Activated gamma-delta T cell (primary cell): Measurements from ENCODE around the gene CRLF2.
A peak's percentile ranks its signal among the peaks of the same experiment; 100 is the strongest.
"Not testable (repeated sequence)": the region's sequence is repeated elsewhere in the genome, so short reads cannot be mapped to it uniquely, and the experiment has no call there.

Experiments
- DNase-seq: peaks from one replicate; lab custom pipeline; 2025; lab: John Stamatoyannopoulos, UW
- total RNA-seq, 2 donors: gene quantifications; one replicate each; lab custom pipeline; 2026; lab: John Stamatoyannopoulos, UW

CRLF2 gene, protein sequence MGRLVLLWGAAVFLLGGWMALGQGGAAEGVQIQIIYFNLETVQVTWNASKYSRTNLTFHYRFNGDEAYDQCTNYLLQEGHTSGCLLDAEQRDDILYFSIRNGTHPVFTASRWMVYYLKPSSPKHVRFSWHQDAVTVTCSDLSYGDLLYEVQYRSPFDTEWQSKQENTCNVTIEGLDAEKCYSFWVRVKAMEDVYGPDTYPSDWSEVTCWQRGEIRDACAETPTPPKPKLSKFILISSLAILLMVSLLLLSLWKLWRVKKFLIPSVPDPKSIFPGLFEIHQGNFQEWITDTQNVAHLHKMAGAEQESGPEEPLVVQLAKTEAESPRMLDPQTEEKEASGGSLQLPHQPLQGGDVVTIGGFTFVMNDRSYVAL
- total RNA-seq, result 13.2 to 72.9 reads per million in 2 donors

DNA sequence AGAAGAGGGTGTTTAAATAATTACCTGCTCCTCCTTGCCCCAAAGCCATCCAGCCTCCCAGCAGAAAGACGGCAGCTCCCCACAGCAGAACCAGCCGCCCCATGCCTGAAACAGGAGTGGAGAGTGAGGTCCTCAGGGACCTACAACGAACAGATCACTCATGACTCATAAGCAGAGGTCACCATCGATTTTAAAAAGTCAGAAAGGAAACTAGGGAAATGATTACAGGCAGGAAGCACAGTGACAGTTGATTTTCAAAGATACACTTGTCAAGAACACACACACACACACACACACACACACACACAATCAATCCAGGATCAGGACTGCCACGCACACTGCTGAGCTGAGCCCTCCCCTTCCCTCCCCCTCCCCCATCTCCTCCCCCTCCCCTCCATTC is at the start of gene CRLF2:
CRLF2 (minus strand) TSS at position 118 of the 400 bp plus-strand sequence; CDS start at position 103, 15 bp downstream.
- no peak for DNase-seq

GRCh38 chrX:1261771-1262170 is 49.3 kb upstream of the CRLF2 start:
- not testable (repeated sequence) for DNase-seq

- no peak for DNase-seq
Observed at GRCh38 chrX:1261285-1261684, 48.8 kb upstream of the CRLF2 start.

DNA sequence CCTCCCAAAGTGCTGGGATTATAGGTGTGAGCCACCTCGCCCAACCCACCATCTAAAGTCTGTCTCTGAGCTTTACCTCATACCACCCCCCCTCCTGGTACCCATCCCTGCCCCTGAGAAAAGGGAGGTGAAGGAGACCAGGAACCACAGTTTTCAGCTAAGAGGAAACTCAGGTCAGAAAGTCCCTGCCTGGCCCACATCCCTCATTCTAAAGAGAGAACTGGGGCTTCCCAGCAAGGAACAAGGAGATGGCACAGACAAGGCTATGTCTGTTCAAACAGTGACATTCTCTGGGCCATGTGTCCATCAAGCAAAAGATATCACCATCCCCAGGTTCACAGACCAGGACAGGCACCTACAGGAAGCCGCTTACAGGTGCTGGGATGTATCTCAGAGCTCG is 40.4 kb upstream of the CRLF2 start:
- DNase-seq, result no peak

DNA sequence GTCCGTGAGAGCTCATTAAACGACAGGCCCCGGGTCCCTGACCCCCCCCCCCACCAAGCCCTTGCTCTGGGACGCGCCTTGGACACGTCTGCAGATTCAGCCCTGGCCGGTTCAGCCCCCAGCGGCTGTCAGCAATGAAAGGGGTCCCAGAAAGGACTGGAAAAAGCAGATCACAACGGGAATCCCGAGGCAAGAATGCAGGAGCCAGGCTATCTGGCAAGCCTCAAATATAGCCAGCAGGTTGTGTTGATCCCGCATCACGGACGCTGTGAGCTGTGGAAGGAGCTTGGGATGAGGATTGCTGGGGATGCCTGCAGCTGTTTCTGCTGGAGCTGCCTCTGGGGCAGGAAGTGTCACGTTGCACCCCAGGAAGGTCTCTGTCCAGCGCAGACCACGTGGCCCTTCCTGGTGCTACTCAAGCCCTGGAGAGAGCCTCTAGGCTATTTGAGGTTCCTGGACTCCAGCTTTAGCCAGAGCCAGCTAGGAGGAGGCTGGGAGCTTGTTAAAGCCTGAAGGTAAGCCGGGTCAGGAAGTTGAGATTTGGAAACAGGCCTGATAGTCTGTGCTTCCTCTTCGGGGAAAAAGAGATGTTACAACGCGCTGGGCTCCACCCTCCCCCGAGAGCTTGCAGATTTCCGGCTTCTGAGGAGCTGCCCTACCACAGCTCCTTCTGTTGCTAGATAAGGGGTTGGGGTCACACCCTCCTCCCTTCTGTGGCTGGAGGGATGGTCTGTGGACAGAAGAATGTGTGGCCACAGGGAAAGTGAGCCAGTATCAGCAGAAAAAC is 36.8 kb upstream of the CRLF2 start:
- DNase-seq, result no peak

DNA sequence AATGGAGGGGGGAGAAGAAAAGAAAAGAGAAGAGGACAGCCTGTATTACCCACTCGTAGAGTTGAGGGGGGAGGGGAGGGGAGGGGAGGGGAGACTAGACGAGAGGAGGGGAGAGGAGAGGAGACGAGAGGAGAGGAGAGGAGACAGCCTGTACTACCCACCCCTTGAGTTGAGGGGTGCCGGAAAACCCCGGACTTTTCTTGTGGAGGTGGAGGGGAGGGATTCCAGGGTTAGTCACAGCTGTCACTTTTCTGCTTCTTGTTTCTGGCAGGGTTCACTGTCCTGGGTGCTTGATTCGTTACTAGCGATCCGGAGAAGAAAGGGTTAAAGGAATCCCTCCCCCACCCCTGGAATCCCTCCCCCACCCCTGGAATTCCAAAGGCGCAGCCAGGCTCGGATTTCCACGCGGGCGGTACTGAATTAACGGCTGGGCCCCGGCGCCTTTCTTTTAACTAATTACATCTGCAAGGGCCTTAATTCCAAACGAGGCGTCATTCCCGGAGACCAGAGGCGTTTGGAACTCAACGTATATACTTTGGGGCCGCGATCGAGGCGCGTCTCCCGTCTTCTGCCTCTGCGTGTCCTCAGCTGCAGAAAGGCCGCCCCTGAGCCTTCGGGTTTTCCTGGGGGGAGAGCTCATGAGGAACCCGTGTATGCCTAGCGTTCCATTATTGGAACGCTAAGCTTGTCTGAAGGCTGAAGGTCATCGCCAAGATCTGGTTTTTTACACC is 36.0 kb upstream of the CRLF2 start:
- DNase-seq, result no peak

DNA sequence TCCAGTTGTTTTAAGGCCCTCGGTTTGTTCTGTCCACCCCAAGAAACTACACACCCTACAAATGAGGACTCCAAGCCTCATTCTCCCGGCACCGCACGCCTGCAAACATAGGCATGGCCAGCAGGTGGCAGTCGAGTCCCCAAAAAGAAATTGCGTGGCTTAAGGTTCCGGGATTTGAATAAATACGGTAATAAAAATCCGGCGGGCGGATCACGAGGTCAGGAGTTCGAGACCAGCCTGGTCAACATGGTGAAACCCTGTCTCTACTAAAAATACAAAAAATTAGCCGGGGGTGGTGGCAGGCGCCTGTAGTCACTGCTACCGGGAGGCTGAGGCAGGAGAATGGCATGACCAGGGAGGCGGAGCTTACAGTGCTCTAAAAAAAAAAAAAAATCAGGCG is 34.4 kb upstream of the CRLF2 start:
- DNase-seq, result peak; percentile 30

DNA sequence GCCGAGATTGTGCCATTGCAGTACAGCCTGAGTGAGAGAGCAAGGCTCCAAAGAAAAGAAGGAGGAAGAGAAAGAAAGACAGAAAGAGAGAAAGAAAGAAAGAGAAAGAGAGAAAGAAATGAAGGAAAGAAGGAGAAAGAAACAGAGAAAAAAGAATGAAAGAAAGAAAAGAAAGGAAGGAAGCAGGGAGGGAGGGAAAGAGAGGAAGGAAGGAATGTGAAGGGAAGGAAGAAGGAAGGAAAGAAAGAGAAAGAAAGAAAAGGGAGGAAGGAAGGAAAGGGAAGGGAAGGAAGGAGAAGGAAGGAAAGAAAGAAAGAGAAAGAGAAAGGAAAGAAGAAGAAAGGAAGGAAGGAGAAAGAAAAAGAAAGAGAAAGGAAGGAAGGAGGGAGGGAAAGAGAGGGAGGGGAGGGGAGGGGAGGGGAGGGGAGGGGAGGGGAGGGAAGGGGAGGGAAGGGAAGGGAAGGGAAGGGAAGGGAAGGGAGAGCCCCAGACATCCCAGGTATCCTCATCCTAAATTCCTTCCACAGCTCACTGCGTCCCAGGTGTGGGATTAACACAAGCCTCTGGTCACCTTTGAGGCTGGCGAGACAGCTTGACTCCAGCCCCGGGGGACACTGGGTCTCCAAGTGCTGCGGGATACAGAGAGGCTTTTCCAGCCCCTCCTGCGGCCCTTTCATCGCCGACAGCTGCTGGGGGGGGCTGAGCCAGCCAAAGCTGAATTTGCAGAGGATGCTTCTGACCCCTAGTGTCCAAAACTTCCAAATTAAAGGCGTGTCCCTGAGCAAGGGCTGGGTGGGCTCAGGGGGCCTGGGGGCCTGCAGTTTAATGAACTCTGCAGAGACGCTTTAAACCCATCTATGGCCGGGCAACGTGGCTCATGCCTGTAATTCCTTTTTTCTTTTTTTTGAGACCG is 32.0 kb upstream of the CRLF2 start:
- no peak for DNase-seq

GRCh38 chrX:1242891-1243402 is 30.5 kb upstream of the CRLF2 start:
- no peak for DNase-seq

GRCh38 chrX:1240551-1240950 is 28.1 kb upstream of the CRLF2 start:
- DNase-seq, result not testable (repeated sequence)

DNA sequence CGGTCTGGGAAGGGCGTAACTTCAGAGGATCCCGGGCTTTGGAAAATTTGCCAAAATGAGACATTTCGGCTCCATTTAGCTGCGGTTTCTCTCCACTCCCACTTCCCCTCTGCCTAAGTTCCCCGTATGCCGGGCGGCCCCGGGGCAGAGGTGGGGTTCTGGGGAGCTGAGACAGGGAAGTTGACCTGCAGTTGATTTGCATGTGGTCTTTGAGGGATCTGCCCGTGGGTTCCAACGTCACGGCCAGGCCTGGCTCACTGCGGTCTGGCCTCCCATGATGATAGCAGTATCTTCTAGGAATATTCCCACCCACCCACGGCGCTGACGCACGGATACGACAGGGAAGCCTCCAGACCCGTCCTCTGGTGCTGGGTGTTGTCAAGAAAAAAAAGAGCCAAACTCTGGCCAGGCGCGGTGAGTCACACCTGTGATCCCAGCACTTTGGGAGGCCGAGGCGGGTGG is 27.3 kb upstream of the CRLF2 start:
- no peak for DNase-seq

- no peak for DNase-seq
Observed at GRCh38 chrX:1231850-1232465, 19.5 kb upstream of the CRLF2 start.

- not testable (repeated sequence) for DNase-seq
Observed at GRCh38 chrX:1228101-1228500, 15.7 kb upstream of the CRLF2 start.

DNA sequence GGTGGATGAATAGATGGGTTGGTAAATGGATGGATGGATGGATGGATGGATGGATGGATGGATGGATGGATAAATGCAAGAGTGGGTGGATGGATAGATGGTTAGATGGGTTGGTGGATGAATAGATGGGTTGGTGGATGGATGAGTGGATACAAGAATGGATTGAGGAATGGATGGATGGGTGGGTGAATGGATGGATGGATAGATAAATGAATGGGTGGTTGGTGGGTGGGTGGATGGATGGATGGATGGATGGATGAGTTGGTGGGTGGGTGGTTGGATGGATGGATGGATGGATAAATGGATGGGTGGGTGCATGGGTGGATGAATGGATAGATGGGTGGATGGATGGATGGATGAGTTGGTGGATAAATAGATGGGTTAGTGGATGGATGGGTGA is 13.8 kb upstream of the CRLF2 start:
- DNase-seq, result no peak

GRCh38 chrX:1224954-1225353 is 12.5 kb upstream of the CRLF2 start:
- no peak for DNase-seq

DNA sequence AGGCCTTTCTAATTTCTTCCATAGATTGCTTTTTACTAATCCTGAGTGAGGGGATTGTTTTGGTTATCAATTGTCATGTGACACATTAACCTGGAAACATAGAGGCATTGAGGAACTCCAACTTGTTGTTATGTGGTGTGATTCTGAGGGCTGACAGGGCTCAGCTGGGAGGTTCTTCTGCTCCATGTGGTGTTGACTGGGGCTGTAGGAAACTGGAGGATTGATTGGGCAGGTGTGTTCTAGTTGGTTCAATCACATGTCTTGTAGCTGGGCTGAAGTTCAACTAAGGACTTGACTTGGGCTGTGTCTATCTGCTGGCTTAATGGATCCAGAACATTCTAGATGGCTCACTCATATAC is 10.8 kb upstream of the CRLF2 start:
- DNase-seq, result no peak

DNA sequence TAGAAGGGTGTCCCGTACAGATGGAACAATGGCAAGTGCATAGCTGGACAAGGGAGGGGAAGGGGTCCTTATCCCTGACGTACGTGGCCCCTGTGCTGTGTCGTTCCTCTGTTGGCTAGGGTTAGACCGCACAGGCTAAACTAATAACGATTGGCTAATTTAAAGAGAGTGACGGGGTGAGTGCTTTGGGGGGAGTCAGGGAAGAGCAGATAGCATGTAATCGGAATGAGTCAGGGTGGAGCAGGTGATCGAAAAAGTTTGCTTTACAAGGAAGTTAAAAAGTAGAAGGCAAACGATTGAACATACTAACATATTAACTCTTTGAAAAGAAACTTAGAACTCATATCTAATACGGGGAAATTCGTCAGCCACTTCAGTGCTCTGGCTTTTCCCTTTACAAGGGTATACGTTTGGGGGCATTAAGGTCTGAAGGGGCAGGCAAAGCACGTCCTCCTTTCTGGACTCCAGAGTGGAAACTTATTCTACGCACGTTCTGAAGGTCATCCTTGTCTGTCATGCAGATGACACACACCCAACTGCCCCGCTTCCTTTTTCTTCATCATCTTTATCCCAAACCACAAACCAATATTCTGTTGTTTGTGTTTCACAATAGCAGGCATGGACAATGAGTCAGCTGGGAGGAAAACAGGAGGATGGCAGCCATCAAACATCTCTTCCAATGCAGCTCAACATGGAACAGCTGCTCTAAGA is 10.2 kb upstream of the CRLF2 start:
- DNase-seq, result no peak

GRCh38 chrX:1221296-1221845 is 8.9 kb upstream of the CRLF2 start:
- DNase-seq, result no peak

GRCh38 chrX:1218286-1218685 is 5.8 kb upstream of the CRLF2 start:
- no peak for DNase-seq
